Endothelial cell of umbilical vein (primary cell): ENCODE measurements around the gene DGCR2. TPM values are rescaled to one million over a fixed set of nuclear protein-coding genes. Genes with fewer than 3 reads are reported as not detected.

Experiments
- BruUV-seq: library from RNA; stranded (reverse); fragments of 400-500 nt; replicated peaks from 2 replicates; lab custom pipeline; 2021; lab: Mats Ljungman, UMichigan
- CTCF ChIA-PET: fragments of 300-600, 350-600 bp; sonication (Branson Sonifier 250); formaldehyde crosslinking; loops from one replicate; lab custom pipeline; 2021; ENCODE audit warnings: antibody characterized with exemption, inconsistent platforms; lab: Charles Lee
- POLR2A ChIA-PET: fragments of 300-600, 350-600 bp; sonication (Branson Sonifier 250); formaldehyde crosslinking; loops from one replicate; lab custom pipeline; 2021; ENCODE audit warnings: antibody characterized with exemption, inconsistent platforms; lab: Charles Lee
- DNase-seq: peaks from one replicate; pipeline ENCODE4 v3.0.0-alpha.2; 2011; ENCODE audit warnings: low read depth, low spot score
- FAIRE-seq: peaks from 2 replicates; lab custom pipeline; 2011; peaks lifted over from hg19 to GRCh38; lab: Jason Lieb, UNC
- H2AFZ ChIP-seq: 2 replicates; pipeline ENCODE4 v1.6.0; 2012; ENCODE audit warnings: low read depth, low read length, control low read depth, inconsistent platforms
- H3K27ac ChIP-seq: 2 replicates; pipeline ENCODE4 v1.5.1; 2011; ENCODE audit warnings: low read depth, mild to moderate bottlenecking, control low read depth, low read length, moderate library complexity; ENCODE audit not compliant: insufficient read depth
- H3K27me3 ChIP-seq, 2 experiments: 2 replicates each; pipeline versions ENCODE4 v1.6.0 to v1.6.1; 2011; ENCODE audit warnings: low read length in 2 of 2, mixed read lengths in 1 of 2; ENCODE audit not compliant: control insufficient read depth in 2 of 2, insufficient read depth in 2 of 2
- H3K36me3 ChIP-seq, 2 experiments: 2 replicates in 1 of 2; 3 replicates in 1 of 2; pipeline ENCODE4 v1.5.1; 2011; ENCODE audit warnings: low read length in 2 of 2, mild to moderate bottlenecking in 1 of 2, moderate library complexity in 1 of 2; ENCODE audit not compliant: control insufficient read depth in 2 of 2, insufficient read depth in 2 of 2; ENCODE audit errors: extremely low read depth in 1 of 2
- H3K4me1 ChIP-seq: 3 replicates; pipeline ENCODE4 v1.5.1; 2011; ENCODE audit warnings: mild to moderate bottlenecking, low read length; ENCODE audit not compliant: control insufficient read depth, insufficient read depth; ENCODE audit errors: extremely low read depth
- H3K4me2 ChIP-seq: 2 replicates; pipeline ENCODE4 v1.6.1; 2011; ENCODE audit warnings: low read length, control low read depth, mixed read lengths; ENCODE audit not compliant: insufficient read depth
- H3K4me3 ChIP-seq, 3 experiments: fragments of 200-600 bp in 1 of 3; sonication (generic), shearing (Covaris generic) in 1 of 3; replicated peaks in 1 of 3; 2 replicates each; pipeline ENCODE4 v1.5.1; 2011 to 2016; ENCODE audit warnings: control low read depth in 3 of 3, low read length in 3 of 3, mild to moderate bottlenecking in 2 of 3, inconsistent platforms in 1 of 3, low read depth in 1 of 3, moderate library complexity in 1 of 3; ENCODE audit not compliant: insufficient read depth in 1 of 3
- H3K79me2 ChIP-seq: 2 replicates; pipeline ENCODE4 v1.6.0; 2012; ENCODE audit warnings: low read length, inconsistent platforms; ENCODE audit not compliant: control insufficient read depth, insufficient read depth
- H3K9ac ChIP-seq: replicated peaks from 2 replicates; pipeline ENCODE3; 2011; ENCODE audit warnings: low read length, control low read depth; ENCODE audit not compliant: insufficient read depth; ENCODE audit errors: extremely low read depth
- H3K9me1 ChIP-seq: replicated peaks from 3 replicates; pipeline ENCODE4 v1.6.0; 2011; ENCODE audit warnings: mild to moderate bottlenecking, low read length; ENCODE audit not compliant: control insufficient read depth, insufficient read depth; ENCODE audit errors: extremely low read depth
- H3K9me3 ChIP-seq: replicated peaks from 2 replicates; pipeline ENCODE4 v1.5.1; 2012; ENCODE audit warnings: low read length, inconsistent platforms; ENCODE audit not compliant: control insufficient read depth, insufficient read depth
- H4K20me1 ChIP-seq: replicated peaks from 2 replicates; pipeline ENCODE3; 2011; ENCODE audit warnings: mild to moderate bottlenecking, low read length; ENCODE audit not compliant: control insufficient read depth, insufficient read depth; ENCODE audit errors: extremely low read depth
- CTCF ChIP-seq, 2 donors: IDR thresholded peaks; 1 replicate in 1 of 2; 2 replicates in 1 of 2; pipeline ENCODE4 v1.5.1; 2011; ENCODE audit warnings: low read length in 2 of 2, mild to moderate bottlenecking in 2 of 2, moderate library complexity in 2 of 2, control low read depth in 1 of 2, inconsistent platforms in 1 of 2, low read depth in 1 of 2; ENCODE audit not compliant: insufficient read depth in 1 of 2; ENCODE audit errors: extremely low read depth in 1 of 2
- EZH2 ChIP-seq: IDR thresholded peaks from 2 replicates; pipeline ENCODE4 v1.6.1; 2012; ENCODE audit warnings: borderline replicate concordance, low read depth, mild to moderate bottlenecking, moderate library complexity, low read length, inconsistent platforms; ENCODE audit not compliant: severe bottlenecking
- FOS ChIP-seq: IDR thresholded peaks from 2 replicates; pipeline ENCODE4 v1.6.1; 2011; ENCODE audit warnings: mild to moderate bottlenecking, low read length, moderate library complexity, borderline replicate concordance; ENCODE audit not compliant: insufficient read depth
- GATA2 ChIP-seq: IDR thresholded peaks from 2 replicates; pipeline ENCODE4 v1.7.0; 2011; ENCODE audit warnings: low read depth, mild to moderate bottlenecking, moderate library complexity, mixed read lengths, low read length; ENCODE audit not compliant: insufficient read length, insufficient read depth
- JUN ChIP-seq: IDR thresholded peaks from 2 replicates; pipeline ENCODE4 v1.6.1; 2011; ENCODE audit warnings: borderline replicate concordance, low read depth; ENCODE audit not compliant: insufficient read length, insufficient read depth
- MAX ChIP-seq: IDR thresholded peaks from 2 replicates; pipeline ENCODE4 v1.6.1; 2011; ENCODE audit not compliant: insufficient read depth, insufficient read length
- MYC ChIP-seq: IDR thresholded peaks from one replicate; pipeline ENCODE4 v1.6.1; 2011; ENCODE audit warnings: mild to moderate bottlenecking, low read depth, low read length
- POLR2A ChIP-seq: IDR thresholded peaks from 2 replicates; pipeline ENCODE4 v1.6.1; 2012; ENCODE audit warnings: low read depth, mild to moderate bottlenecking, control low read depth, low read length
- POLR2AphosphoS5 ChIP-seq: IDR thresholded peaks from 2 replicates; pipeline ENCODE4 v1.6.1; 2012; ENCODE audit warnings: low read depth, mild to moderate bottlenecking, control low read depth, low read length, moderate library complexity; ENCODE audit not compliant: insufficient read depth
- dilution Hi-C: fragments of 300-500 bp; cut with MboI; formaldehyde crosslinking; loops from one replicate; pipeline ENCODE4 v1.15.0; 2019; ENCODE audit warnings: low sequenced_read_pairs; ENCODE audit not compliant: extremely low pct_ligation_motif_present
- intact Hi-C: fragments of 100-400 bp; cut with micrococcal nuclease; formaldehyde crosslinking; loops from one replicate; pipeline ENCODE4 v1.10.0; 2022
- polyA plus RNA-seq, 4 experiments: library from polyadenylated mRNA; depleted of rRNA in 3 of 4; stranded (reverse) in 3 of 4; unstranded in 1 of 4; fragments of >200 nt; gene quantifications; 2 replicates each; pipeline versions ENCODE4 v1.2.1 to v1.2.3, GENCODE V29; 2011 to 2012; ENCODE audit warnings: missing spikeins in 1 of 4
- total RNA-seq: library from RNA; stranded (reverse); gene quantifications from 2 replicates; pipeline ENCODE4 v1.2.3, GENCODE V29; 2021

The DGCR2 gene
- total and polyA plus RNA-seq, 2 donors (not counting 3 experiments of a cell fraction or from before 2014, with no cell fraction given) = 44.8 to 51.2 TPM

- dilution Hi-C loops = no loop called here
- POLR2A ChIA-PET = interaction anchor here (0.7 kb wide), 1 partner anchor 12 kb away, joined by 3 read pairs; no protein-coding TSS in a partner anchor
- Histone ChIP-seq H3K9ac (no peak overlapping the region), H4K20me1 (peaks cover 2% of the 10 kb centered on the region), H3K79me2 (peaks cover 16% of the 10 kb centered on the region), H3K4me1 (no peaks in the 10 kb centered on the region), H3K9me3 (no peaks in the 10 kb centered on the region), H3K36me3 (no peaks in the 10 kb centered on the region), H3K9me1 (no peaks in the 10 kb centered on the region), H2AFZ (no peak overlapping the region), H3K27ac (no peak overlapping the region), H3K27me3 (no peaks in the 10 kb centered on the region), H3K4me2 (no peak overlapping the region), H3K4me3 (no peak overlapping the region)
- TF ChIP-seq MYC (no peak), MAX (no peak), GATA2 (no peak), POLR2AphosphoS5 (no peak)
- CTCF ChIA-PET = no interaction called here
- intact Hi-C loops = no loop called here
- no peak for FAIRE-seq
- DNase-seq = no peak
- BruUV-seq = no TSS peak
These were observed 24.7 kb downstream of the DGCR2 start for GRCh38 chr22:19097518-19097917.

- Histone ChIP-seq H3K79me2 (peaks cover 14% of the 10 kb centered on the region), H3K36me3 (no peaks in the 10 kb centered on the region), H2AFZ (no peak overlapping the region), H3K4me2 (no peak overlapping the region), H3K4me3 (no peak overlapping the region), H3K27me3 (no peaks in the 10 kb centered on the region), H3K9me1 (no peaks in the 10 kb centered on the region), H4K20me1 (peaks cover 2% of the 10 kb centered on the region), H3K9ac (no peak overlapping the region), H3K27ac (no peak overlapping the region), H3K9me3 (no peaks in the 10 kb centered on the region), H3K4me1 (no peaks in the 10 kb centered on the region)
- FAIRE-seq = no peak
- dilution Hi-C loops (no loop called here), intact Hi-C loops (no loop called here)
- ChIA-PET CTCF (no interaction called here), POLR2A (no interaction called here)
- TF ChIP-seq POLR2AphosphoS5 (no peak), MYC (no peak), JUN (no peak), GATA2 (no peak), FOS (no peak), MAX (no peak), POLR2A (no peak), EZH2 (no peak), CTCF (IDR thresholded peaks at IDR 0.05; ENCODE audit: extremely low read depth in 1 of 2, insufficient read depth in 1 of 2, low read depth in 1 of 2, low read length in 2 of 2) (no peak)
- no TSS peak for BruUV-seq
- DNase-seq = no peak
These were observed 25.7 kb downstream of the DGCR2 start for GRCh38 chr22:19096555-19096954.
